AG04449 (cell line): Measurements from ENCODE around the gene DNAH1.
A peak's percentile ranks its signal among the peaks of the same experiment; 100 is the strongest.

Experiments
- CTCF ChIA-PET: fragments of 350-600 bp; formaldehyde crosslinking; extraction: SDS; loops from one replicate; lab custom pipeline; 2021; ENCODE audit warnings: antibody characterized with exemption; lab: Yijun Ruan, JAX
- POLR2A ChIA-PET: fragments of 400-600, 350-600 bp; formaldehyde crosslinking; extraction: SDS; loops from one replicate; lab custom pipeline; 2020; ENCODE audit warnings: antibody characterized with exemption, inconsistent platforms; lab: Yijun Ruan, JAX
- DNase-seq: peaks from one replicate; pipeline ENCODE4 v3.0.0-alpha.2; 2010; ENCODE audit warnings: low read depth, low spot score
- H3K4me3 ChIP-seq: 2 replicates; pipeline ENCODE4 v1.5.1; 2011; ENCODE audit warnings: low read depth, mild to moderate bottlenecking, control low read depth, low read length
- TF ChIP-seq, protein P1 (sequence below): IDR thresholded peaks from one replicate; pipeline ENCODE4 v1.5.1; 2011; ENCODE audit warnings: mild to moderate bottlenecking, moderate library complexity, low read length, control low read depth, inconsistent platforms; ENCODE audit not compliant: insufficient read depth; ENCODE audit errors: missing control alignments

The DNAH1 gene

DNA sequence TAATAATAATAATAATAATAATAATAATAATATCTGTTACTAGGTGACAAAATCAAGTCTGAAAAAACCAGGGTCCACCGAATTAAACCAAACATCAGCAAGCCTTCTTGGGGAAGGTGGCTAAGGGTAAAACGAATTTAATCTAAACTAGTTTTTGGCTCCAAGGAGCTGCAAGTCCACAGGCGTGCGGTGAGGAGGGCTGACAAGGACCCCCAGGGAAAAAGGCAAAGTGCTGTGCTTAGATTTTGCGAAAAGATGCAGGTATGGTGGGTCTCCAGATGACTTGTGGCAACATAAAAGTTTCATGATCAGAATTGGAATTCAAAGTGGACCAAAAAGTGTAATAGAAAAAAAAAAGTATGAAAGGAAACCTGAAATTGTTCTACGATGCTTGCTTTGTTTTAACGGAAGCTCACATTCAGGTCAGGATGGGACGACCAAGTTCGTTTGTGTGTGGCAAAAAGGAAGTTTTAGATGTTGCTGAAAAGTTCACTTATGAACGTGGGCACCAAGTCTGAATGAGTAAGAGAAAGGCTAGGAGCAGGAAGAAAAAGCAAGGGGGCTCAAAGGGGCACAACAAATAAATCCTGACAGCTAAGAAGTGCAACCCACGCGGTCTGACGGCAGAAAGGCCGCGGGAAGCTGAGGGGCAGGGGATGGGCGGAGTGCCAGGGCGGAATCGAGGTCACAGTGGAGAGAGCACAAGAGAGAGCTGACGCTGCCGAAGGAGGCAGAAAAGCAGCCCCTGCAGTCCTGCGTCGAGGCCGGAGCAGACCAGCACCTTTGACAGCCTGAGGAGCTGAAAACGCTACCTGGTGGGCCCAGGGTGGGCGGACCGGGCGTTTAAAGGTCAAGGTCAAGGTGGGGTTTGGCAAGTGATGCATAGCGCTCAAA is 38.8 kb upstream of the DNAH1 start:
- DNase-seq: no peak
- POLR2A ChIA-PET: interaction anchor here (1.0 to 2.3 kb wide), 5 partner anchors 10 to 37 kb away, joined by 5 to 10 read pairs (median 8); partner anchors contain the start of genes GLYCTK and PPM1M
- CTCF ChIA-PET: interaction anchor here (0.7 to 27.0 kb wide), 12 partner anchors 10 to 58 kb away, joined by 3 to 498 read pairs (median 5); partner anchors contain the start of gene GLYCTK

GRCh38 chr3:52277972-52278509 is 38.1 kb upstream of the DNAH1 start:
- ChIA-PET CTCF (interaction anchor here (0.9 to 27.0 kb wide), 8 partner anchors 10 to 57 kb away, joined by 3 to 498 read pairs (median 6); partner anchors contain the start of gene GLYCTK), POLR2A (interaction anchor here (0.7 to 2.3 kb wide), 6 partner anchors 9 to 38 kb away, joined by 6 to 14 read pairs (median 8); partner anchors contain the start of genes GLYCTK and PPM1M)
- no peak for DNase-seq
- TF ChIP-seq, protein P1, sequence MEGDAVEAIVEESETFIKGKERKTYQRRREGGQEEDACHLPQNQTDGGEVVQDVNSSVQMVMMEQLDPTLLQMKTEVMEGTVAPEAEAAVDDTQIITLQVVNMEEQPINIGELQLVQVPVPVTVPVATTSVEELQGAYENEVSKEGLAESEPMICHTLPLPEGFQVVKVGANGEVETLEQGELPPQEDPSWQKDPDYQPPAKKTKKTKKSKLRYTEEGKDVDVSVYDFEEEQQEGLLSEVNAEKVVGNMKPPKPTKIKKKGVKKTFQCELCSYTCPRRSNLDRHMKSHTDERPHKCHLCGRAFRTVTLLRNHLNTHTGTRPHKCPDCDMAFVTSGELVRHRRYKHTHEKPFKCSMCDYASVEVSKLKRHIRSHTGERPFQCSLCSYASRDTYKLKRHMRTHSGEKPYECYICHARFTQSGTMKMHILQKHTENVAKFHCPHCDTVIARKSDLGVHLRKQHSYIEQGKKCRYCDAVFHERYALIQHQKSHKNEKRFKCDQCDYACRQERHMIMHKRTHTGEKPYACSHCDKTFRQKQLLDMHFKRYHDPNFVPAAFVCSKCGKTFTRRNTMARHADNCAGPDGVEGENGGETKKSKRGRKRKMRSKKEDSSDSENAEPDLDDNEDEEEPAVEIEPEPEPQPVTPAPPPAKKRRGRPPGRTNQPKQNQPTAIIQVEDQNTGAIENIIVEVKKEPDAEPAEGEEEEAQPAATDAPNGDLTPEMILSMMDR: peak; percentile 41
- peak overlapping the region; percentile 98 for H3K4me3 ChIP-seq

More for the DNA sequence above, 38.8 kb upstream of the DNAH1 start:
- TF ChIP-seq, protein P1: no peak
- H3K4me3 ChIP-seq: peak overlapping the region; percentile 98

GRCh38 chr3:52278510-52279069 is 37.5 kb upstream of the DNAH1 start, which contains the start of gene WDR82:
Gene WDR82 (minus strand): TSS chr3:52278649. CDS start chr3:52278361, 288 bp downstream.
- ChIA-PET CTCF (interaction anchor here (1.2 to 27.0 kb wide), 6 partner anchors 10 to 58 kb away, joined by 3 to 498 read pairs (median 14); partner anchors contain the start of gene GLYCTK), POLR2A (interaction anchor here (0.7 to 2.3 kb wide), 6 partner anchors 9 to 38 kb away, joined by 3 to 14 read pairs (median 8); partner anchors contain the start of genes GLYCTK and PPM1M)
- peak; percentile 38 for DNase-seq
- TF ChIP-seq, protein P1: peak; percentile 73
- H3K4me3 ChIP-seq: peak within 1 kb of the TSS; percentile 98

DNA sequence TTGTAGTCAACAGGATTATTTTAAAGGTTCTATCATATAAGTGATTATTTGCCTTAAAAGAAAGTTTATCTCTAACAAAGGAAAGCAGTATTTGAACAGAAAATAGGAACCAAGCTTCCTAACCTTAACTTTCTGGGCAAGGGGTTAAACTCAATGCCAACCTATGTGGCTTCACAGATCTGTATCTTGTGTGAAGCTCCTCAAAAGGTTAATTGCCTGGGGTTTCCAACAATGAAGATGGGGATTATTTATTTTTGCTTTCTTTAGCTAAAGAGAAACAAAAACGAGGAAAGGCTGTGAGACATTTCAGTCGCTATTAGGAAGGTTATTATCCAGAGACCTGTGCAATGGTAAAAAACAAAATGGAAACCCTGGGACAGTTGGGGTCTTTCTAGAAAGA is 36.5 kb upstream of the DNAH1 start:
- POLR2A ChIA-PET: interaction anchor here (2.1 kb wide), 1 partner anchor 8 kb away, joined by 14 read pairs; the partner anchor contains the start of gene GLYCTK
- H3K4me3 ChIP-seq: no peak overlapping the region; the same call in 1 of the 2 replicates
- CTCF ChIA-PET: interaction anchor here (0.8 to 27.0 kb wide), 10 partner anchors 9 to 277 kb away, joined by 3 to 498 read pairs (median 4); partner anchors contain the start of gene GLYCTK

DNA sequence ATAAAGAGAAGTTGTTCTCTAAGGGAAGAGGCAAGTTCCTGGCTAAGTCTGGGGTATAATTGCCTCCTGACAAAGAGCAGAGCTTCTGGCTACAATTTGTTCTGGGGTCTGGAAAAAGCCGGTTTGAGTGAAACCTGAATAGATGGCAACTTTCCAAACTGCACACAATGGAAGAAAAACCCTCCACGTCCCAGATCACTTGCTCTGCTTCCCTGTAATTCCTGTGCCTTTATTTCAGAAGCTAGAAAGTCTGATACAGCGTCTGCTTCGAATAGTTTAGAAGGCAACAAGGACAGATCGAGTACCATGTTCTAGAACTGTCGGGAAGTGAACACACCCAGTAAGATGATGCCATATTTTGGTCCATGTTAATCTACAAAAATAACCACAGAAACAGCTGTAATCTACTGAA is 36.1 kb upstream of the DNAH1 start:
- ChIA-PET CTCF (interaction anchor here (0.8 to 27.0 kb wide), 8 partner anchors 8 to 278 kb away, joined by 3 to 498 read pairs (median 4); partner anchors contain the start of gene GLYCTK), POLR2A (interaction anchor here (0.7 to 2.1 kb wide), 2 partner anchors 7 to 43 kb away, joined by 3 to 14 read pairs; partner anchors contain the start of gene GLYCTK)
- no peak for DNase-seq
- TF ChIP-seq, protein P1: no peak
- H3K4me3 ChIP-seq: no peak overlapping the region

More for the DNA sequence above, 36.5 kb upstream of the DNAH1 start:
- TF ChIP-seq, protein P1: no peak
- no peak for DNase-seq
